K562 (cell line): ENCODE data around the gene SRGAP2B. TPM values are rescaled to one million over a fixed set of nuclear protein-coding genes. Genes with fewer than 3 reads are reported as not detected.
A peak's percentile ranks its signal among the peaks of the same experiment; 100 is the strongest.
"Not testable (repeated sequence)": the region's sequence is repeated elsewhere in the genome, so short reads cannot be mapped to it uniquely, and the experiment has no call there.

ENCODE experiments used
- ATAC-seq: fragments of 200-7000 bp; cut with Tn5 transposase; 3 replicates; pipeline ENCODE4 v1.9.1; 2020; ENCODE audit warnings: moderate library complexity
- BruUV-seq: library from RNA; stranded (reverse); fragments of 400-500 nt; replicated peaks from 2 replicates; lab custom pipeline; 2021; lab: Mats Ljungman, UMichigan
- CTCF ChIA-PET: fragments of 300-600 bp; formaldehyde crosslinking; extraction: SDS; loops from one replicate; lab custom pipeline; 2021; ENCODE audit warnings: low intra/inter-chr PET ratio; lab: Yijun Ruan, JAX
- POLR2A ChIA-PET: fragments of 300-600, 350-650 bp; sonication (Branson Sonifier 250); formaldehyde crosslinking; extraction: SDS; loops from one replicate; lab custom pipeline; 2021; ENCODE audit warnings: antibody characterized with exemption, inconsistent platforms; lab: Yijun Ruan, JAX
- DNase-seq, 4 experiments: peaks; one replicate each; pipeline versions ENCODE4 v3.0.0 to v3.0.0-alpha.2; 2011 to 2018; ENCODE audit warnings: low spot score in 3 of 4, mixed read lengths in 3 of 4; ENCODE audit errors: extremely low read depth in 1 of 4
- FAIRE-seq: peaks from 2 replicates; lab custom pipeline; 2011; peaks lifted over from hg19 to GRCh38; lab: Jason Lieb, UNC
- H2AFZ ChIP-seq: 2 replicates; pipeline ENCODE4 v1.6.0; 2011; ENCODE audit warnings: low read depth, low read length, control low read depth, inconsistent platforms
- H3K27ac ChIP-seq: fragments of 200-600 bp; 3 replicates; pipeline ENCODE4 v1.8.0; 2011; ENCODE audit warnings: low read depth, mild to moderate bottlenecking, control low read depth, inconsistent platforms, low read length, moderate library complexity, mixed read lengths; ENCODE audit errors: extremely low read depth
- H3K27me3 ChIP-seq, 2 experiments: fragments of 300-600 bp in 1 of 2; 2 replicates in 1 of 2; 3 replicates in 1 of 2; pipeline versions ENCODE4 v1.6.0 to v1.8.0; 2011; ENCODE audit warnings: inconsistent platforms in 2 of 2, low read length in 2 of 2, mild to moderate bottlenecking in 1 of 2, mixed read lengths in 1 of 2, moderate library complexity in 1 of 2; ENCODE audit not compliant: control insufficient read depth in 2 of 2, insufficient read depth in 2 of 2
- H3K36me3 ChIP-seq: fragments of 300-600 bp; 3 replicates; pipeline ENCODE4 v1.8.0; 2011; ENCODE audit warnings: mild to moderate bottlenecking, low read length, inconsistent platforms; ENCODE audit not compliant: control insufficient read depth, insufficient read depth
- H3K4me1 ChIP-seq, 2 experiments: fragments of 200-600 bp in 1 of 2; replicated peaks in 1 of 2; 2 replicates in 1 of 2; 3 replicates in 1 of 2; pipeline versions ENCODE4 v1.5.1 to v1.8.0; 2011; ENCODE audit warnings: inconsistent platforms in 2 of 2, low read length in 2 of 2, mild to moderate bottlenecking in 1 of 2, mixed read lengths in 1 of 2, moderate library complexity in 1 of 2; ENCODE audit not compliant: control insufficient read depth in 2 of 2, insufficient read depth in 2 of 2
- H3K4me2 ChIP-seq: 2 replicates; pipeline ENCODE4 v1.6.1; 2011; ENCODE audit warnings: low read length, control low read depth, inconsistent platforms, mixed read lengths; ENCODE audit not compliant: insufficient read depth
- H3K4me3 ChIP-seq: fragments of 200-600 bp; sonication (generic), shearing (Covaris generic); 2 replicates; pipeline ENCODE4 v1.5.1; 2016; ENCODE audit warnings: control low read depth, inconsistent platforms
- H3K79me2 ChIP-seq: fragments of 200-600 bp; 3 replicates; pipeline ENCODE4 v1.8.0; 2011; ENCODE audit warnings: low read length, inconsistent platforms; ENCODE audit not compliant: control insufficient read depth, insufficient read depth
- H3K9ac ChIP-seq, 2 experiments: 2 replicates each; pipeline versions ENCODE4 v1.6.0 to v1.6.1; 2011; ENCODE audit warnings: low read depth in 2 of 2, low read length in 2 of 2, control low read depth in 1 of 2, inconsistent platforms in 1 of 2, mild to moderate bottlenecking in 1 of 2, mixed read lengths in 1 of 2; ENCODE audit not compliant: insufficient read depth in 1 of 2
- H3K9me1 ChIP-seq: one replicate; pipeline ENCODE4 v1.6.0; 2011; ENCODE audit warnings: inconsistent platforms, mild to moderate bottlenecking, low read length, moderate library complexity; ENCODE audit not compliant: control insufficient read depth, insufficient read depth
- H3K9me3 ChIP-seq: replicated peaks from 2 replicates; pipeline ENCODE4 v1.5.1; 2011; ENCODE audit warnings: low read depth, low read length, inconsistent platforms; ENCODE audit not compliant: control insufficient read depth, insufficient read depth
- H4K20me1 ChIP-seq: replicated peaks from 2 replicates; pipeline ENCODE4 v1.6.1; 2011; ENCODE audit warnings: low read length, inconsistent platforms, mixed read lengths; ENCODE audit not compliant: control insufficient read depth, insufficient read depth
- WGBS: fragments of 100-300 bp; shearing (Covaris generic); methylation state at CpG from one replicate; pipeline ENCODE4 v1.1.6; 2016; ENCODE audit warnings: low coverage, mixed read lengths; ENCODE audit not compliant: insufficient coverage; ENCODE audit errors: missing lambda C conversion rate; 5-methylcytosine and 5-hydroxymethylcytosine counted together
- in situ Hi-C: fragments of 300-500 bp; cut with MboI; formaldehyde crosslinking; loops from 4 replicates; pipeline ENCODE4 v1.15.0; 2018; ENCODE audit warnings: inconsistent platforms, mixed read lengths
- intact Hi-C: fragments of 100-400 bp; cut with micrococcal nuclease; formaldehyde crosslinking; loops from 2 replicates; pipeline ENCODE4 v1.14.2; 2022
- polyA plus RNA-seq, 8 experiments: library from polyadenylated mRNA; depleted of rRNA in 4 of 8; stranded (reverse) in 5 of 8; unstranded in 3 of 8; fragments of >200 nt; fragmentation: Nextera tagmentation in 2 of 8; fragmentation: Illumina TruSeq in 1 of 8; extraction: Ambion mirVana in 2 of 8; extraction: Trizol in 1 of 8; gene quantifications; 2 replicates each; pipeline versions ENCODE4 v1.2.1 to v1.2.3, GENCODE V29; 2011 to 2014; ENCODE audit warnings: inconsistent platforms in 1 of 8, missing spikeins in 1 of 8
- total RNA-seq, 7 experiments: library from RNA; depleted of rRNA in 6 of 7; stranded (reverse); fragments of >200 nt in 6 of 7; fragmentation: Illumina TruSeq in 2 of 7; extraction: Trizol in 2 of 7; gene quantifications; 2 replicates each; pipeline versions ENCODE4 v1.2.1 to v1.2.3, GENCODE V29; 2011 to 2021; ENCODE audit warnings: low replicate concordance in 1 of 7

Gene SRGAP2B
- total and polyA plus RNA-seq, 9 of the 15 experiments (the other 6 are each of a cell fraction or from before 2014, with no cell fraction given), result 2.5 to 17.6 (median 4.0) TPM

DNA sequence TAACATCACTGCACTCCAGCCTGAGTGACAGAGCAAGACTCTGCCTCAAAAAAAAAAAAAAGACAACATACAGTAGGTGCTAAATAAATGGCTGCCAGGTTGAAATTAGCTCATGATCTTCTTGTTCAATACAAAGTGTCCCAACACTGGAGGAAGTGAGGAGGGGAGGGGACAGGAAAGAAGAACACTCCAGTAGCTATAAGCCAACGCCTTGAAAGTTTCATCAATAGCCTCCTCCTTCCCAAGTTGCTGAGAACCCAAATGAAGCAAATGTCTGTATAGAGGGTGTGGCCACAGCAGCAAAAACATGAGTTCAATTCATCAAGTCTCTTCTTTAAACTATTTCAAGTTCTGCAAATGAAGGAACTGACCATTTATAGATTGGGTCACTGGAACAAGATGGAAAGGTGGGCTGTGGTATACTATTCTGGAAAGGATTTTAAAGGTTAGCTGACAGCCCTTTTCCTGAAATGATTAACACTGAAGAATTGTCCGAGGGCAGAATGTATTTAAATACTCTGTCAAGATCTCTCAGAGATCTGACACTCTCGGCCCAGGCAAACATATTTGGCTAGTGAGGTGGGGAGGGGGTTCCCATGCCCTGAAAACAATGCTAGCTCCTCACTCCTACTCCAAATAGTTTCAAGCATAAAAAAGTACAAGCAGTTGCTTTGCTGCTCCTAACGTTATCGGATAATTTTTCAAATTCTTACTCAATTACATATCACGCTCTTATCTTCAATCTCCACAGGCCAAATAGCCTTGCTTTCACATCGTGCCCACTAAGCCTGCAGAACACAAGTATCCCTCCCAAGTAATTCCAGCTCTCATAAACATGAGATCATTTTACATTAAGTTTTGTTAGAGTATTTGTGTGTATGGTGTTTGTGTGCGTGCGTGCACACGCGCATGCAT is 17.0 kb downstream of the SRGAP2B start:
- BruUV-seq, H3K9me3 ChIP-seq, FAIRE-seq, intact Hi-C loops, DNase-seq, H4K20me1 ChIP-seq, in situ Hi-C loops, CTCF ChIA-PET, H2AFZ ChIP-seq, POLR2A ChIA-PET, H3K79me2 ChIP-seq, H3K36me3 ChIP-seq, H3K4me1 ChIP-seq, H3K9ac ChIP-seq, ATAC-seq, H3K4me2 ChIP-seq, H3K4me3 ChIP-seq, H3K27ac ChIP-seq, H3K27me3 ChIP-seq, H3K9me1 ChIP-seq: not testable (repeated sequence)
- no CpG with 5 or more reads among the region's 11 CpGs for WGBS

DNA sequence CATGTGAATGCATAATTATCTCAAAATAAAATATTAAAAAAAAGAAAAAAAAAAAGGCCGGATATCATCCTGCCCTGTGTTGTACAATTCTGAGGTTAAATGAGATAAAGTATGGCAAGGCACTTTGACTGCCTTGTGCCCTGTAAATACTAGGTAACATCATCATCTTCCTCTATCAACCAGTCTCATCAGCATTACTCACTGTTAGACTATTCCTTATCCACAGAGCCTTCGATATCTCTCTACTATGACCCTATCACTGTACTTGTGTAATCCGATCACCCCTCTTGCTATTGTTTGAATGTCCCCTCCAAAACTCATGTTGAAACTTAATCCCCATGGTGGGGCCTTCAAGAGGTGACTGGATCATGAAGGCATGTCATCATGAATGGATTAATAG is 18.3 kb downstream of the SRGAP2B start:
- H3K4me2 ChIP-seq, CTCF ChIA-PET, BruUV-seq, H3K27ac ChIP-seq, H3K9ac ChIP-seq, H3K4me3 ChIP-seq, FAIRE-seq, H3K27me3 ChIP-seq, H4K20me1 ChIP-seq, POLR2A ChIA-PET, H2AFZ ChIP-seq, H3K9me3 ChIP-seq, H3K36me3 ChIP-seq, ATAC-seq, intact Hi-C loops, H3K9me1 ChIP-seq, H3K4me1 ChIP-seq, H3K79me2 ChIP-seq, DNase-seq, in situ Hi-C loops: not testable (repeated sequence)
- no CpG with 5 or more reads among the region's 3 CpGs for WGBS

DNA sequence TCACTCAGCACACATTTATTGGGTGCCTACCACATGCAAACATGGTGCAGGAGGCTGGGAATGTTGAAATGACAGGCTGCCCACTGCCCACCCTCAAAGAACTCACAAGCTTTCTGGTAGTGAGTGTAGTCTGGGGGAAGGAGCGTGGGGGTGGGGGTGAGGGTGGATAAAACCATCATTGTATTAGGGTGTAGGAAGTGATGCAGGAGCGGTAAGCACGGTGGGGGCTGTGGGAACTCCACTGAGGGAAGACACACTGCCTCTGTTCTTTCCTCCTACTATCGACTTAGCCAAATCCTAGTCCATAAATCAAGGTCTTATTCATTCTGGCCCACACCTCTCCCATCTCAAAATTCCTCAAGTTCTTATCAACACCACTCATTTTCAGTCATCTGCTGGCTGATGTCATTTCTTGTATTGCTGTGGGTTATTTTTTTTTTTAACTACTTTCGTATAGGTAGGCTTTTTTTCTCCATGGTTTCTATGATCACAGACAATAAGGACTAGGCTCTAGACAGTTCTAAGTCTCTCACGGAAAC is 21.0 kb downstream of the SRGAP2B start:
- H3K79me2 ChIP-seq, H3K4me2 ChIP-seq, H3K27me3 ChIP-seq, H3K4me1 ChIP-seq, H3K4me3 ChIP-seq, H3K36me3 ChIP-seq, FAIRE-seq, BruUV-seq, DNase-seq, H2AFZ ChIP-seq, CTCF ChIA-PET, H4K20me1 ChIP-seq, H3K9me1 ChIP-seq, H3K27ac ChIP-seq, in situ Hi-C loops, intact Hi-C loops, H3K9me3 ChIP-seq, POLR2A ChIA-PET, H3K9ac ChIP-seq: not testable (repeated sequence)
- peak; percentile 64 for ATAC-seq
- 8% methylated on average over 1 of the region's 6 CpGs for WGBS
